SK-N-SH (cell line): ENCODE results near the gene MAPKBP1. TPM values are rescaled to one million over a fixed set of nuclear protein-coding genes. Genes with fewer than 3 reads are reported as not detected.

Experiments used
- CTCF ChIA-PET: fragments of 300-600, 350-600 bp; formaldehyde crosslinking; extraction: SDS; loops from one replicate; lab custom pipeline; 2021; lab: Yijun Ruan, JAX
- POLR2A ChIA-PET: fragments of 350-600 bp; sonication (Branson Sonifier 250); formaldehyde crosslinking; extraction: SDS; loops from one replicate; lab custom pipeline; 2020; ENCODE audit warnings: antibody characterized with exemption, inconsistent platforms; lab: Yijun Ruan, JAX
- DNase-seq: peaks from one replicate; pipeline ENCODE4 v3.0.0; 2012
- H2AFZ ChIP-seq: fragments of 200-600 bp; sonication (generic); 2 replicates; pipeline ENCODE4 v1.8.1; 2016; ENCODE audit warnings: antibody characterized with exemption, mild to moderate bottlenecking, low read depth
- H3F3A ChIP-seq: fragments of 200-600 bp; sonication (generic); replicated peaks from 2 replicates; pipeline ENCODE3; 2016; ENCODE audit warnings: antibody characterized with exemption, mild to moderate bottlenecking; ENCODE audit not compliant: insufficient read depth
- H3K27ac ChIP-seq, 2 experiments: fragments of 200-500 bp in 1 of 2; fragments of 200-600 bp in 1 of 2; sonication (Bioruptor generic) in 1 of 2; sonication (generic), shearing (Covaris generic) in 1 of 2; 2 replicates each; pipeline versions ENCODE4 v1.5.1 to v1.6.1; 2014 to 2016; ENCODE audit warnings: low read depth in 2 of 2, inconsistent platforms in 1 of 2, low read length in 1 of 2, mild to moderate bottlenecking in 1 of 2, mixed read lengths in 1 of 2
- H3K27me3 ChIP-seq: fragments of 200-600 bp; sonication (generic), shearing (Covaris generic); 2 replicates; pipeline ENCODE4 v1.6.1; 2016; ENCODE audit warnings: mixed run types; ENCODE audit not compliant: insufficient read depth
- H3K36me3 ChIP-seq, 2 experiments: fragments of 200-500 bp in 1 of 2; fragments of 200-600 bp in 1 of 2; sonication (Bioruptor generic) in 1 of 2; sonication (generic) in 1 of 2; replicated peaks in 1 of 2; 2 replicates each; pipeline versions ENCODE3 to v1.5.1; 2014 to 2016; ENCODE audit warnings: low read length in 1 of 2, mild to moderate bottlenecking in 1 of 2; ENCODE audit not compliant: insufficient read depth in 2 of 2, control insufficient read depth in 1 of 2
- H3K4me1 ChIP-seq, 2 experiments: fragments of 200-500 bp in 1 of 2; fragments of 200-600 bp in 1 of 2; sonication (Bioruptor generic) in 1 of 2; sonication (generic), shearing (Covaris generic) in 1 of 2; 2 replicates each; pipeline versions ENCODE4 v1.5.1 to v1.6.1; 2014 to 2016; ENCODE audit warnings: low read depth in 1 of 2, low read length in 1 of 2, mixed run types in 1 of 2; ENCODE audit not compliant: insufficient read depth in 2 of 2, control insufficient read depth in 1 of 2
- H3K4me2 ChIP-seq: fragments of 200-600 bp; sonication (generic), shearing (Covaris generic); 2 replicates; pipeline ENCODE4 v1.6.1; 2017; ENCODE audit warnings: mixed run types
- H3K4me3 ChIP-seq, 2 experiments: fragments of 200-500 bp in 1 of 2; fragments of 200-600 bp in 1 of 2; sonication (Bioruptor generic) in 1 of 2; sonication (generic), shearing (Covaris generic) in 1 of 2; 2 replicates each; pipeline versions ENCODE4 v1.5.1 to v1.8.1; 2014 to 2016; ENCODE audit warnings: low read depth in 2 of 2, inconsistent platforms in 1 of 2, low read length in 1 of 2, mild to moderate bottlenecking in 1 of 2, mixed read lengths in 1 of 2, moderate library complexity in 1 of 2
- H3K79me2 ChIP-seq: fragments of 200-600 bp; sonication (generic); 2 replicates; pipeline ENCODE4 v1.8.1; 2017; ENCODE audit warnings: mild to moderate bottlenecking; ENCODE audit not compliant: insufficient read depth
- H3K9ac ChIP-seq: fragments of 200-600 bp; sonication (generic); 2 replicates; pipeline ENCODE4 v1.6.1; 2017; ENCODE audit warnings: mixed run types
- H3K9me2 ChIP-seq: fragments of 200-600 bp; sonication (generic); 2 replicates; pipeline ENCODE4 v1.6.1; 2017; ENCODE audit warnings: mixed run types
- H3K9me3 ChIP-seq: fragments of 200-600 bp; sonication (generic); 2 replicates; pipeline ENCODE4 v1.6.1; 2017; ENCODE audit warnings: mixed run types, mild to moderate bottlenecking, moderate library complexity
- H4K20me1 ChIP-seq: fragments of 200-600 bp; sonication (generic); 2 replicates; pipeline ENCODE4 v1.6.1; 2017; ENCODE audit warnings: mild to moderate bottlenecking, mixed run types; ENCODE audit not compliant: insufficient read depth
- ELF1 ChIP-seq: IDR thresholded peaks from 2 replicates; pipeline ENCODE4 v1.4.0; 2012
- EP300 ChIP-seq, 2 experiments: IDR thresholded peaks; 2 replicates each; pipeline versions ENCODE4 v1.4.0 to v1.6.1; 2012; ENCODE audit warnings: borderline replicate concordance in 1 of 2, low read depth in 1 of 2, low read length in 1 of 2
- FOSL2 ChIP-seq: IDR thresholded peaks from 2 replicates; pipeline ENCODE4 v1.4.0; 2012; ENCODE audit warnings: low read depth, mild to moderate bottlenecking, moderate library complexity, borderline replicate concordance
- FOXJ3 ChIP-seq: sonication (generic); formaldehyde crosslinking; IDR thresholded peaks from 2 replicates; pipeline ENCODE4 v1.5.1; 2020; ENCODE audit warnings: mild to moderate bottlenecking, missing genetic modification reagents
- JUND ChIP-seq: IDR thresholded peaks from 2 replicates; pipeline ENCODE4 v1.4.0; 2012
- MXI1 ChIP-seq: IDR thresholded peaks from 2 replicates; pipeline ENCODE4 v1.6.1; 2012; ENCODE audit warnings: mild to moderate bottlenecking, low read depth, low read length, improper control_type of control experiment
- NFIC ChIP-seq: IDR thresholded peaks from 2 replicates; pipeline ENCODE4 v1.4.0; 2012; ENCODE audit warnings: borderline replicate concordance
- NRF1 ChIP-seq: IDR thresholded peaks from 2 replicates; pipeline ENCODE4 v1.6.1; 2012; ENCODE audit warnings: low read depth, mild to moderate bottlenecking, low read length
- POLR2AphosphoS5 ChIP-seq: IDR thresholded peaks from 2 replicates; pipeline ENCODE4 v1.6.1; 2012; ENCODE audit warnings: low read depth, low read length
- RAD21 ChIP-seq: IDR thresholded peaks from 2 replicates; pipeline ENCODE4 v1.6.1; 2012; ENCODE audit warnings: mild to moderate bottlenecking, low read length
- RCOR1 ChIP-seq: fragments of 150-350 bp; IDR thresholded peaks from 2 replicates; pipeline ENCODE4 v1.6.1; 2017; ENCODE audit warnings: antibody characterized with exemption, low read length
- REST ChIP-seq: IDR thresholded peaks from 2 replicates; pipeline ENCODE4 v1.6.1; 2012; ENCODE audit warnings: mild to moderate bottlenecking, low read depth, low read length, moderate library complexity
- SIN3A ChIP-seq: IDR thresholded peaks from 2 replicates; pipeline ENCODE4 v1.6.1; 2012; ENCODE audit warnings: low read depth, mild to moderate bottlenecking, low read length, moderate library complexity, borderline replicate concordance
- TEAD4 ChIP-seq: IDR thresholded peaks from 2 replicates; pipeline ENCODE4 v1.4.0; 2012; ENCODE audit warnings: mild to moderate bottlenecking, borderline replicate concordance; ENCODE audit not compliant: insufficient read depth
- YY1 ChIP-seq: IDR thresholded peaks from 2 replicates; pipeline ENCODE4 v1.4.0; 2012; ENCODE audit warnings: low read depth, mild to moderate bottlenecking
- WGBS: methylation state at CpG from one replicate; pipeline ENCODE4 v1.1.6; 2017; ENCODE audit warnings: low lambda C conversion rate; 5-methylcytosine and 5-hydroxymethylcytosine counted together
- polyA plus RNA-seq, 3 experiments: library from polyadenylated mRNA; depleted of rRNA; stranded (reverse); fragments of >200 nt; gene quantifications; 2 replicates each; pipeline ENCODE4 v1.2.3, GENCODE V29; 2012
- TF ChIP-seq, protein P1 (sequence below): fragments of 200-600 bp; sonication (generic); IDR thresholded peaks from 2 replicates; pipeline ENCODE4 v1.6.1; 2017; ENCODE audit warnings: antibody characterized with exemption, mild to moderate bottlenecking, moderate library complexity
- TF ChIP-seq, protein P2 (sequence below): fragments of 150-350 bp; IDR thresholded peaks from 2 replicates; pipeline ENCODE4 v1.6.1; 2016; ENCODE audit warnings: mild to moderate bottlenecking, low read depth, low read length

The MAPKBP1 gene
- polyA plus RNA-seq, 1 of the 3 experiments (the other 2 are of a cell fraction) = 5.2 TPM

DNA sequence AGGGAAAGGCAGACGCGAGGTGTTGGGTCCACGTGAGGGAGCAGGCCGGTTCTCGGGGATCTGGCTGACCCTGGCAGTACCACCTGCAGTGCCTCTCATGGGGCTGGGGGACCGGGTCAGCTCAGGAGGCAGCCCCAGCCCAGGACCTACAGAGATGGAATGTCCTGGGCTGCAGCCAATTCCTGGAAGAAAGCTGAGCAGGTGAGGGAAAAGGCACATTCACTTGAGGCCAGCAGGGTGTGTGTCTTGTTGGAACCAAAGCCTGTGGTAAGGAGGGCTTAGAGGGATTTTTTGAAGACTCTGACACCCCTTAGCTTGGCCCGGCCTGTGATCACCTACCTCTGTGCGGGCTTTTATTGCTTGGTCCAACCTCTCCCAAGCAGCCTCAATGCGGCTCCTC lies 80.2 kb downstream of the MAPKBP1 start:
- no peak for DNase-seq
- Histone ChIP-seq H3F3A (no peaks in the 10 kb centered on the region), H3K4me3 (no peak overlapping the region), H3K79me2 (no peaks in the 10 kb centered on the region), H3K36me3 (no peaks in the 10 kb centered on the region), H4K20me1 (no peaks in the 10 kb centered on the region), H3K9ac (no peak overlapping the region), H3K27ac (no peak overlapping the region), H3K4me2 (no peak overlapping the region), H3K9me2 (no peaks in the 10 kb centered on the region), H3K9me3 (no peaks in the 10 kb centered on the region), H3K27me3 (no peaks in the 10 kb centered on the region), H3K4me1 (peaks cover 0 to 13% of the 10 kb centered on the region in 2 experiments; a peak in 1 of 4 replicates), H2AFZ (no peak overlapping the region)
- ChIA-PET CTCF (interaction anchor here (2.2 kb wide), 1 partner anchor 50 kb away, joined by 10 read pairs; no protein-coding TSS in a partner anchor), POLR2A (no interaction called here)
- no peak for TF ChIP-seq NRF1
- no peak for TF ChIP-seq JUND
- TF ChIP-seq YY1 = no peak
- no peak for TF ChIP-seq FOSL2
- no peak for TF ChIP-seq MXI1
- no peak for TF ChIP-seq NFIC
- no peak for TF ChIP-seq FOXJ3 (CRISPR knock-in tag)
- no peak for TF ChIP-seq EP300 (IDR thresholded peaks at IDR 0.05; ENCODE audit: borderline replicate concordance in 1 of 2, low read depth in 1 of 2, low read length in 1 of 2)
- TF ChIP-seq, protein P1, sequence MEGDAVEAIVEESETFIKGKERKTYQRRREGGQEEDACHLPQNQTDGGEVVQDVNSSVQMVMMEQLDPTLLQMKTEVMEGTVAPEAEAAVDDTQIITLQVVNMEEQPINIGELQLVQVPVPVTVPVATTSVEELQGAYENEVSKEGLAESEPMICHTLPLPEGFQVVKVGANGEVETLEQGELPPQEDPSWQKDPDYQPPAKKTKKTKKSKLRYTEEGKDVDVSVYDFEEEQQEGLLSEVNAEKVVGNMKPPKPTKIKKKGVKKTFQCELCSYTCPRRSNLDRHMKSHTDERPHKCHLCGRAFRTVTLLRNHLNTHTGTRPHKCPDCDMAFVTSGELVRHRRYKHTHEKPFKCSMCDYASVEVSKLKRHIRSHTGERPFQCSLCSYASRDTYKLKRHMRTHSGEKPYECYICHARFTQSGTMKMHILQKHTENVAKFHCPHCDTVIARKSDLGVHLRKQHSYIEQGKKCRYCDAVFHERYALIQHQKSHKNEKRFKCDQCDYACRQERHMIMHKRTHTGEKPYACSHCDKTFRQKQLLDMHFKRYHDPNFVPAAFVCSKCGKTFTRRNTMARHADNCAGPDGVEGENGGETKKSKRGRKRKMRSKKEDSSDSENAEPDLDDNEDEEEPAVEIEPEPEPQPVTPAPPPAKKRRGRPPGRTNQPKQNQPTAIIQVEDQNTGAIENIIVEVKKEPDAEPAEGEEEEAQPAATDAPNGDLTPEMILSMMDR = no peak
- 82% methylated on average over 8 of the region's 9 CpGs for WGBS

DNA sequence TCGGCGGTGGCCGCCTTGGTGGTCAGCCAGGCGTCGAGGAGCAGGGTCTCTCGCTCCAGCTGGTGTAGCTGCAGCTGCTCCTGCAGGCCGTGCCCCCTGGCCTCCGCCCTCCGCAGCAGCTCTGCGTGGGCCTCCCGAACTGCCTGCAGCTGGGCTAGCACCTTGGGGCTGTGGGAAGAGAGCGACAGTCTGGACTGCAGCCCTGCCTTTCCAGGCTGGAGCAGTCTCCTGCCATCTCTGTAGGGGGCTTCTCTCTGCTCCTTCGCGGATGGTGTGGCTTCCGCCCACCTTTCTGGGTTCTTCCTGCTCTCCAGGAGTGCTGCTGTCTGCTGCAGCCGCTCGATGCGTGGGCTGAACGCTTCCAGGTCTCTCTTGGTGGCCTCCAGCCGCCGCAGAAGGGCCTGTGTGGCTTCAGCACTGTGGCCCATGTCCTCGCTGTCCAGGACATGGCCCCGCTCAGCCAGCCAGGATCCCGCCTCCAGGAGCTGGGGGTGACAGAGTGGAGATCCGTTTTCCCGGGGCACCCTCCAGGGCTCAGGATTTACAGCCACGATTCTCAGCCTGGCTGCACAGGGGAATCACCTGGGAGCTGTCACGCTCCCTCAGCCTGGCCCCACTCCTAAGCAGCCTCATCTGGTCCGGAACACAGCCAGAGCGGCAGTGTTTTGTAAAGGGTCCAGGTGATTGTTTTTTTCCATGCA lies 81.1 kb downstream of the MAPKBP1 start:
- H3K4me1 ChIP-seq = peaks cover 0 to 8% of the 10 kb centered on the region in 2 experiments; a peak in 1 of 4 replicates
- no peaks in the 10 kb centered on the region for H3K79me2 ChIP-seq
- H3K9ac ChIP-seq = no peak overlapping the region
- H3K9me3 ChIP-seq = no peaks in the 10 kb centered on the region
- no peaks in the 10 kb centered on the region for H3K9me2 ChIP-seq
- no peak overlapping the region for H3K27ac ChIP-seq
- POLR2A ChIA-PET = no interaction called here
- DNase-seq = no peak
- H2AFZ ChIP-seq = no peak overlapping the region
- H4K20me1 ChIP-seq = no peaks in the 10 kb centered on the region
- no peaks in the 10 kb centered on the region for H3K27me3 ChIP-seq
- no peaks in the 10 kb centered on the region for H3F3A ChIP-seq
- no peaks in the 10 kb centered on the region for H3K36me3 ChIP-seq
- no peak overlapping the region for H3K4me3 ChIP-seq
- CTCF ChIA-PET = interaction anchor here (0.7 to 2.2 kb wide), 2 partner anchors 12 to 49 kb away, joined by 3 to 10 read pairs; no protein-coding TSS in a partner anchor
- 98% methylated on average over 5 of the region's 30 CpGs for WGBS
- no peak overlapping the region for H3K4me2 ChIP-seq
- TF ChIP-seq RCOR1 = no peak
- TF ChIP-seq POLR2AphosphoS5 = no peak
- no peak for TF ChIP-seq RAD21
- TF ChIP-seq SIN3A = no peak
- no peak for TF ChIP-seq ELF1
- no peak for TF ChIP-seq FOSL2
- TF ChIP-seq TEAD4 = no peak
- no peak for TF ChIP-seq REST
- TF ChIP-seq, protein P2, sequence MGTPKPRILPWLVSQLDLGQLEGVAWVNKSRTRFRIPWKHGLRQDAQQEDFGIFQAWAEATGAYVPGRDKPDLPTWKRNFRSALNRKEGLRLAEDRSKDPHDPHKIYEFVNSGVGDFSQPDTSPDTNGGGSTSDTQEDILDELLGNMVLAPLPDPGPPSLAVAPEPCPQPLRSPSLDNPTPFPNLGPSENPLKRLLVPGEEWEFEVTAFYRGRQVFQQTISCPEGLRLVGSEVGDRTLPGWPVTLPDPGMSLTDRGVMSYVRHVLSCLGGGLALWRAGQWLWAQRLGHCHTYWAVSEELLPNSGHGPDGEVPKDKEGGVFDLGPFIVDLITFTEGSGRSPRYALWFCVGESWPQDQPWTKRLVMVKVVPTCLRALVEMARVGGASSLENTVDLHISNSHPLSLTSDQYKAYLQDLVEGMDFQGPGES = no peak
